NCI-H524 treated with DMSO at 0.1 percent for 48 hours (cell line): Measurements from ENCODE around the gene C11orf42.

Experiments used
- DNase-seq: peaks from one replicate; lab custom pipeline; 2025; lab: John Stamatoyannopoulos, UW

The C11orf42 gene

DNA sequence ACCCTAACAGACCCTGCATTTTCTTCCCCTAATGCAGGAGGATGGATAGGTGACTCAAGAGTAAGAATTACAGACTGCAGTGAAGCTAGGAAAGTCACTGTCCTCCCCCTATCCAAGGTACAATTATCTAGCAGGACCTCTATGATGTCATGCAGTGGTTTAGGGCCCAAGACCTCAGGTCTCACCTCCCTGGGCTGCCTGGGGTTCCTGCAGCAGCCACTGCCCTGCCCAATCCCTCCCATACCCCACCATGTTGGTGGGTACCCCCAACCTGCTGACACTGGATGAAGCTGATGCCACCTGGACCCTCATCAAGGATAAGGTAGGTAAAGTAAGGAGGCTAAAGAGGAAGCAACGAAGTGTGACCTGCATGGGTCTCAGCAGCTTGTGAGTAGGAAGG lies at the start of gene C11orf42:
Gene C11orf42 (plus strand): TSS at position 192 of the 400 bp plus-strand sequence. CDS start 59 bp downstream, at position 251.
- DNase-seq = no peak

- no peak for DNase-seq
These were observed 48.6 kb upstream of the C11orf42 start for GRCh38 chr11:6156628-6157359.

- no peak for DNase-seq
These were observed 35.1 kb upstream of the C11orf42 start, which contains the start of gene OR52B2 for GRCh38 chr11:6170226-6170625. TSS of gene OR52B2 (minus strand) at chr11:6170326. CDS start at chr11:6170326, 0 bp downstream.

- no peak for DNase-seq
These were observed 29.9 kb upstream of the C11orf42 start for GRCh38 chr11:6175440-6175839.

DNA sequence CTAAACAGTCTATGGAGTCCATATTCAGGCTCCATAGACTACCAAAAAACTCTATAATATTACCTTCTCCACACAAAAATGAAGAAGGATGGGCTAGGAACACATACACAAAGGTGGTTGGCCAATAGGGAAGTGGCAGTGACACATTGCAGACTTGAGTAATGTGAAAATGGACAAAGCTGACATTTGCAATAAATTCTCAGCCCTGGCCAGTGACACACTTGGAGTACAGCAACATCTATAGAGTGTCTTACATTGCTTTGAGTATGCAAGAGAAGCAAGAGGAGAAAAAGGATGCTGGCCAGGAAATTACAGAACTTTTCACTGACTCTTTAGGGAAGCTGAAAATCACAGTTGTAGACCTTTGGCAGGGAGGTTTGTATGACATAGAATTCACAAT lies 13.6 kb upstream of the C11orf42 start:
- no peak for DNase-seq

GRCh38 chr11:6194065-6194581 lies 11.2 kb upstream of the C11orf42 start:
- no peak for DNase-seq

DNA sequence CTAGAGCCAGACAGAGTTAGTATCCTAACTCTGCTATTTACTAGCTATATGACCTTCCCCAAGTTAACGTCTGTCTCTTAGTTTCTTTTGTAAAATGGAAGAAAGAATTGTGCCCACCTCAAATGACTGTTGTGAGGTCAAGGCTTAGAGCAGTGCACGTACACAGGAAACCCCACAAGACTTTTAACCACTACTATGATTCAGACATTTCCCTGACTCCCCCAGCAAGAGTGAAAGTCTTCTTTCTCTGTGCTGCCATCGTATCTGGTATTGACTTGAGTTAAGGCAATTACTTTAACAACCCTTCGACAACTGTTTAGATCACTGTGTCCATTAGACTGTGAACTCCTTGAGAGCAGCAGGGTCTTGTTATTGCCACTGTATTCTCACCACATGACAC lies 9.0 kb upstream of the C11orf42 start:
- DNase-seq = no peak

- DNase-seq = no peak
These were observed 7.7 kb upstream of the C11orf42 start for GRCh38 chr11:6197466-6198200.

- no peak for DNase-seq
These were observed 6.1 kb upstream of the C11orf42 start, which contains the start of gene OR52W1 for GRCh38 chr11:6199174-6199810. TSS of gene OR52W1 (plus strand) at chr11:6199224. CDS start at chr11:6199224, 0 bp downstream.

DNA sequence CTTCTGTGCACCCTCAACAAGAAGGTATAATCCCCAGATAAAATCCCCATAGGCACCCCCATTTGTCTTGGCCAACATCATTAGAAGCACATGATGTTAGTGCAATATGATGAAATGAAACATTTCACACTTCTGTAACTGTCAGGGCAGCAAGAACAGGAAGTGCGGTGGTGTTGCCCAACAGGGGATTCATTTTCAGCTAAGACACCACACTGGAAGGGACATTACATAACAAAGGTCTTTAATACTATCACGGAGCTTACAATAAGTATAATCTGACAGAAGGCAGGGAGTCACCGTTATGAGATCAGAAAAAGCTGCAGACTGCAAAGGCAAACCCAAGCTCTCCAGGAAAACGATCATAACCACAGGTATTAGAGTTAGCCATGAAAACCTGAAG lies 4.4 kb upstream of the C11orf42 start:
- no peak for DNase-seq

- no peak for DNase-seq
These were observed 3.9 kb upstream of the C11orf42 start for GRCh38 chr11:6201481-6201880.

GRCh38 chr11:6202041-6202440 lies 3.3 kb upstream of the C11orf42 start:
- DNase-seq = no peak

DNA sequence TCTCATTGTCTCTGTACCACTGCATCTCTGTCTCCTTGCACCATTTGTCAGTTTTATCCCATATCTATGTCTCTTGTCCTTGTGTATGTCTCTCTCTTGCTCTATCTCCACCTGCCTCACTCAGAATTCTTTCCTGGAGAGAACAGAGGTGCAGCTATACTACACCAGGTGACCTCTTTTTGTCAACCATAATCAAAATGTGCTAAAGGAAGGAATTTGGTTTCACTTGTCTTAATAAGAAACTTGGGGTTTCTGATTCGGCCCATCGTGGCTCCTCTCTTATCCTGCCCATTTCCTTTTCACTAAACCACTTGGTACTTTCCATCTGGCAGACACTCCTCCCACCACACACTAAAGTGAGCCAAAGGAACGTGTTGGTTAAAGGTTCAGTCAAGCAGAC lies 2.0 kb upstream of the C11orf42 start:
- no peak for DNase-seq

- DNase-seq = no peak
These were observed 651 bp upstream of the C11orf42 start for GRCh38 chr11:6204706-6205105.

DNA sequence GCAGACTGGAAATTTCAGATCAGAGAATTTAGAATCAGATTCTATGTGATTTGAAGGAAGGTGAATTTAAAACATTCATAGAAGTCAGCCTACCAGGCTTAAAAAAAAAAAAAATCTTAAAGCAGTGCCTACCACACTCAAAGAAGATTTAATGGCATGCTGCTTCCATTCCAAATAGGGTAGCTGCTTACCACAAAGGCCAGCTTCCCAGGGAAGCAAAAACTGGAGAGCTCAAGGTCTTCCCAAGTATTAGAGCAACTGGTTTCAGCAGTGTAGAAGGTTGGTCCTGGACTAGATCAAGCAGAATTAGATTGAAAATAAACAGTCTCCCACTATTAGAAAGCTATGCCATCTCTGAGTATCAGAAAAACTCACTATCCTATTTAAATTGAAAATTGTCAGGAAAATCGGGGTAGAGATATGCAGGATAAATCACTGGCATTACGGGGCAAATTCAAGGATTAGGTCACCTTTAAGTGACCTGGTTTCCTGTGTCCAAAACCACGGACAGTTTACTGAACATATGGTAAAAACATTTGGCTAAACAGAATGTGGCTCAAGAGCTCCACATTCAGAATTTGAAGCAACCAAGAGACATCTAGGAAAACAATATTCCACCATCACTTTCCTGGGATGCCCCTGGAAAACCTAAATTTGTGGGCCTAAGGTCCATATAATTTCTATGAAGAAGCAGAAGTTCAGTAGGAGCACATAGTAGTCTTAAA lies 1.3 kb downstream of the C11orf42 start:
- DNase-seq = no peak

GRCh38 chr11:6209801-6210200 lies 4.4 kb downstream of the C11orf42 start:
- DNase-seq = no peak

- DNase-seq = no peak
These were observed 5.1 kb downstream of the C11orf42 start for GRCh38 chr11:6210274-6210955.

DNA sequence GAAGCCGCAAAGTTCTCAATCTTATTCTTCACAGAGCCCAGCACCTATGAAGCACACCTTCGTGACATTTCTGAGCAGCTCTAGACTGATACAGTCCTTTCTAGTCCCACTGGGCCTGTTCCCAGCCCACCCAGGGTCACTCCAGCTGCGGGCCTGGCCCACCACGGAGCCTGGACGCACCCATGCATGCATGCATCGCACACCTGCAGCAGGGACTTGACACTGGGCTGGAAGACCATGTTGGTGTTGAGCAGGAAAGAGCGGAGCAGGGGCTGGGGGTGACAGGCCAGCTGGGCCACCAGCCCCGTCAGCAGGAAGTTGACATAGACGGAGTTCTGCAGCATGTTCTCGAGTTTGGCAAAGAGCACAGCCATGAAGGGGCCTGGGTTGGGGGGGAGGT lies 9.2 kb downstream of the C11orf42 start:
- DNase-seq = no peak

DNA sequence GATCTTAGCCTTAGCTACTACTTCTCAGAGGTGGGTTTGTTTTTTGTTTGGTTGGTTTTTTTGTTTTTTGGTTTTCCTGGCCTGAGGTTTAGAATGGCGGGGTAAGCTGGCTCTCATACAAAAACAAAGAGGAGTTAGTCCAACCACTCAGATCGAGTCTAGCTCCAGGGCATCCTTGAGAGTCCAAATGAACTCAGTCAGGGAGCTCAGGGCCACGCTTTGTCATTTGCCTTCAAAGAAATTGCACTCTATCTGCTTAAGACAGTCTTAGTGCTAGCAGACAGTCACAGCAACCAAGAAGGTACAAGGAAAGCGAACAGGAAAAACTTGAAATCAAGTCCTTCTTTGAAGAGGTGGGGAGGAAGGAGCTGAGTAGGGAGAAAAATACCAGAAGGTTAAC lies 11.1 kb downstream of the C11orf42 start:
- no peak for DNase-seq

GRCh38 chr11:6217722-6218121 lies 12.4 kb downstream of the C11orf42 start:
- no peak for DNase-seq

DNA sequence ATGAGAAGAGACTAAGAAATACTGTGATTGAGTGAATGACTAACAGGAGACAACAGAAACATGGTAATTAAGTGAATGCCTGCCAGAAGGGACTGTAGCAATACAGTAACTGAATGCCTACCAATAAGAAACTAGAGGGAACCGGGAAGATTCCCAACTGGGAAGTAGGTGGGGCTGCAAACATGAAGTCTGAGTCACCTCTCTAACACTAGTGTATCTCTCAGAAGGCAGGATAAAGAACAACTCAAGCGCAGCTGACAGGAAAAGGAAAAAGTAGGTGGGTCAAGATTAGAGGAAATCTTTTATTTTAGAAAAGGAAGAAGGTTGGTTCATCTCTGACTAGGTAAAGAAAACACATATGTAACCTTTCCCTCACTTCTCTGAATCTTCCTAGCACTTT lies 14.0 kb downstream of the C11orf42 start:
- DNase-seq = no peak
